SK-N-SH treated with all-trans-retinoic acid at 6 μM for 48 hours (cell line): ENCODE results near the gene KRTAP10-4.

Source experiments
- ATAC-seq: fragments of 200-7000 bp; cut with Tn5 transposase; 3 replicates; pipeline ENCODE4 v1.9.1; 2020; ENCODE audit warnings: mild to moderate bottlenecking, moderate library complexity
- ARNTL ChIP-seq: fragments of 450-650 bp; formaldehyde crosslinking; IDR thresholded peaks from 2 replicates; pipeline ENCODE4 v1.5.0; 2020; ENCODE audit warnings: low read depth, mild to moderate bottlenecking, moderate library complexity, borderline replicate concordance
- ESRRG ChIP-seq: fragments of 250-450 bp; sonication (Bioruptor Pico); IDR thresholded peaks from 2 replicates; pipeline ENCODE4 v1.6.1; 2021; ENCODE audit warnings: mild to moderate bottlenecking
- OSR1 ChIP-seq: fragments of 250-450 bp; sonication (Bioruptor Pico); IDR thresholded peaks from 2 replicates; pipeline ENCODE4 v1.8.0; 2022; ENCODE audit warnings: moderate library complexity, mild to moderate bottlenecking, inconsistent platforms
- PPARA ChIP-seq: fragments of 250-450 bp; sonication (Bioruptor Pico); IDR thresholded peaks from 2 replicates; pipeline ENCODE4 v1.5.0; 2020; ENCODE audit warnings: mild to moderate bottlenecking, borderline replicate concordance
- RARB ChIP-seq: fragments of 250-450 bp; sonication (Bioruptor Pico); IDR thresholded peaks from 2 replicates; pipeline ENCODE4 v1.8.0; 2021; ENCODE audit warnings: mild to moderate bottlenecking, moderate library complexity
- SNAI2 ChIP-seq: fragments of 250-450 bp; sonication (Bioruptor Pico); IDR thresholded peaks from 2 replicates; pipeline ENCODE4 v1.5.0; 2020; ENCODE audit warnings: mild to moderate bottlenecking, moderate library complexity
- TCF4 ChIP-seq: fragments of 250-450 bp; sonication (Bioruptor Pico); IDR thresholded peaks from 2 replicates; pipeline ENCODE4 v1.8.0; 2021; ENCODE audit warnings: mild to moderate bottlenecking, moderate library complexity, borderline replicate concordance
- ZC3H10 ChIP-seq: fragments of 250-450 bp; sonication (Bioruptor Pico); IDR thresholded peaks from 2 replicates; pipeline ENCODE4 v1.5.1; 2021; ENCODE audit warnings: mild to moderate bottlenecking, moderate library complexity
- ZNF70 ChIP-seq: fragments of 450-650 bp; formaldehyde crosslinking; IDR thresholded peaks from 2 replicates; pipeline ENCODE4 v1.5.0; 2020; ENCODE audit warnings: mild to moderate bottlenecking, moderate library complexity
- ZNF8 ChIP-seq: fragments of 450-650 bp; formaldehyde crosslinking; IDR thresholded peaks from 2 replicates; pipeline ENCODE4 v1.5.0; 2020; ENCODE audit warnings: mild to moderate bottlenecking, moderate library complexity
- TF ChIP-seq, protein P1 (sequence below): fragments of 250-450 bp; sonication (Bioruptor Pico); IDR thresholded peaks from 2 replicates; pipeline ENCODE4 v1.5.0; 2020; ENCODE audit warnings: mild to moderate bottlenecking, moderate library complexity
- TF ChIP-seq, protein P2 (sequence below): fragments of 250-450 bp; sonication (Bioruptor Pico); IDR thresholded peaks from 2 replicates; pipeline ENCODE4 v1.8.0; 2021; ENCODE audit warnings: low read depth, mild to moderate bottlenecking, moderate library complexity, borderline replicate concordance
- TF ChIP-seq, protein P3 (sequence below): fragments of 250-450 bp; sonication (Bioruptor Pico); IDR thresholded peaks from 2 replicates; pipeline ENCODE4 v1.5.1; 2020; ENCODE audit warnings: low read depth, mild to moderate bottlenecking, moderate library complexity
- TF ChIP-seq, protein P4 (sequence below): fragments of 250-450 bp; sonication (Bioruptor Pico); IDR thresholded peaks from 2 replicates; pipeline ENCODE4 v1.5.1; 2021; ENCODE audit warnings: mild to moderate bottlenecking, moderate library complexity
- TF ChIP-seq, protein P5 (sequence below): fragments of 250-450 bp; sonication (Bioruptor Pico); IDR thresholded peaks from 2 replicates; pipeline ENCODE4 v1.8.0; 2020; ENCODE audit warnings: mild to moderate bottlenecking, moderate library complexity, borderline replicate concordance

KRTAP10-4 gene

DNA sequence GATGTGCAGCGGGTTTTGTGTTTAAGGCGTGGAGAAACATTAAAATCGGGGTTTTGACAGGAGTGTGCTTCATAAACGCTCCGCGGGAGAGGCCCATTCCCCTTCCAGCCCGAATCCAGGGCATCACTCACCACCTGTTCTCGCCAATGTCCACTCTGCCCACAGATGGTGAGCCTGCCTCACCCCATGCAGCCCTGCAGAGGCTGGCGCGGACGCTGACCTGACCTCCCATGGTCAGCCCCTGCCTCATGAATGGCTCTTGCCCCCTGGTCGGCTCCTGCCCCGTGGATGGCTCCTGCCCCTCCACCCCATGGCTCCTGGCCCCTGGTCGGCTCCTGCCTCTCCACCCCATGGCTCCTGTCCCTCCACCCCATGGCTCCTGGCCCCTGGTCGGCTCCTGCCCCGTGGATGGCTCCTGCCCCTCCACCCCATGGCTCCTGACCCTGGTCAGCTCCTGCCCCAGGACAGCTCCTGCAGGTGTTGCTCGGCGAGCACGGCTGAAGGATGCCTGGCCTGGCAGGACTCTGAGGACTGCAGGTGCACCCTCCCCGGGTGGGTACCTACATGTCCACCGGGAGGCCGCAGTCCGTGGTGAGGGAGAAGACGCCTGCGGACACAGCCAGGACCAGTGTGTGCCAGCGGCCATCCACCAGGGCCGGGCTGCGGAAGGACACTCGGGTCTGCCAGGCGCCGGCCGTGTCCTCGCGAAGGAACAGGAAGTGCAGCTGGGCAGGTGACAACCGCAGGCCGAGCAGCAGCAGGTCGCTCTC, 40.2 kb upstream of the KRTAP10-4 start (continued):
- no peak for TF ChIP-seq ARNTL (CRISPR knock-in tag)

DNA sequence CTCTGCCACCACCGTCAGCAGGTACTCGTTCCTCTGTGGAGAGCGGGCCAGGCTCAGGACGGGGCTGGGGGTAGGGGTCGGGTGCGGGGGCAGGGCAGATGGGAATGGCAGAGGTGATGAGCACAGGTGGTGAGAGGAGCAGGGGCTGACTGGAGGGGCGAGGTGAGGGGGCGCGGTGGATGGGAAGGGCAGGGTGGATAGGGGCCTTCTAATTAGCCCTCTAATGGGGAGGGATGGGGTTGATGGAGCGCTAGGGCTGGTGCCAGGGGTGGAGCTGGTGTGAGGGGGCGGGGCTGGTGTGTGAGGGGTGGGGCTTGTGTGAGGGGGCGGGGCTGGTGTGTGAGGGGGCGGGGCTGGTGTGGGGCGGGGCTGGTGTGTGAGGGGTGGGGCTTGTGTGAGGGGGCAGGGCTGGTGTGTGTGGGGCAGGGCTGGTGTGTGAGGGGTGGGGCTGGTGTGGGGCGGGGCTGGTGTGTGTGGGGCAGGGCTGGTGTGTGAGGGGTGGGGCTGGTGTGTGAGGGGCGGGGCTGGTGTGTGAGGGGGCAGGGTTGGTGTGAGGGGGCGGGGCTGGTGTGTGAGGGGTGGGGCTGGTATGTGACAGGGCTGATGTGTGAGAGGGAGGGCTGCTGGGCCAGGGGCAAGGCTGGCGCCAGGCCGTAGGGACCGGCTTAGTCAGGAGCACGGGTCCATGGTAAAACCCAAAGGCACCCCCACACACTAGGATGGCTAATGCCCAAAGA, 39.5 kb upstream of the KRTAP10-4 start:
- no peak for ATAC-seq
- TF ChIP-seq SNAI2 (no peak), ZC3H10 (CRISPR knock-in tag) (no peak)

DNA sequence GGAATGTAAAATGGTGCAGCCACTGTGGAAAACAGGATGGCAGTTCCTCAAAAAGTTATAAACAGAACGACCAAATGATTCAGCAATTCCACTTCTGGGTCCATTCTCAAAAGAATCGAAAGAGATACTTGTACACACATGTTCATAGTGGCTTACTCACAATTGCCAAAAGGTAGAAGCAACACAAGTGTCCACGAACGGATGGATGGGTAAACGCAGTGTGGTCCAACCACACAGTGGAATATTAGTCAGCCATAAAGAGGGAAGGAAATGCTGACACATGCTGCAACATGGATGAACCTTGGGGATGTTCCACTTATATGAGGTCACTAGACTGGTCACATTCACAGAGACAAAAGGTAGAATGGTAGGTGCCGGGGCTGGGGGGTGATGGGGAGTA, 38.8 kb upstream of the KRTAP10-4 start:
- no peak for ATAC-seq
- TF ChIP-seq PPARA (CRISPR knock-in tag) (no peak), ZNF70 (CRISPR knock-in tag) (no peak), ZNF8 (CRISPR knock-in tag) (no peak), OSR1 (no peak), ESRRG (CRISPR knock-in tag) (no peak), TCF4 (CRISPR knock-in tag) (no peak), RARB (CRISPR knock-in tag) (no peak)
- TF ChIP-seq, protein P1, sequence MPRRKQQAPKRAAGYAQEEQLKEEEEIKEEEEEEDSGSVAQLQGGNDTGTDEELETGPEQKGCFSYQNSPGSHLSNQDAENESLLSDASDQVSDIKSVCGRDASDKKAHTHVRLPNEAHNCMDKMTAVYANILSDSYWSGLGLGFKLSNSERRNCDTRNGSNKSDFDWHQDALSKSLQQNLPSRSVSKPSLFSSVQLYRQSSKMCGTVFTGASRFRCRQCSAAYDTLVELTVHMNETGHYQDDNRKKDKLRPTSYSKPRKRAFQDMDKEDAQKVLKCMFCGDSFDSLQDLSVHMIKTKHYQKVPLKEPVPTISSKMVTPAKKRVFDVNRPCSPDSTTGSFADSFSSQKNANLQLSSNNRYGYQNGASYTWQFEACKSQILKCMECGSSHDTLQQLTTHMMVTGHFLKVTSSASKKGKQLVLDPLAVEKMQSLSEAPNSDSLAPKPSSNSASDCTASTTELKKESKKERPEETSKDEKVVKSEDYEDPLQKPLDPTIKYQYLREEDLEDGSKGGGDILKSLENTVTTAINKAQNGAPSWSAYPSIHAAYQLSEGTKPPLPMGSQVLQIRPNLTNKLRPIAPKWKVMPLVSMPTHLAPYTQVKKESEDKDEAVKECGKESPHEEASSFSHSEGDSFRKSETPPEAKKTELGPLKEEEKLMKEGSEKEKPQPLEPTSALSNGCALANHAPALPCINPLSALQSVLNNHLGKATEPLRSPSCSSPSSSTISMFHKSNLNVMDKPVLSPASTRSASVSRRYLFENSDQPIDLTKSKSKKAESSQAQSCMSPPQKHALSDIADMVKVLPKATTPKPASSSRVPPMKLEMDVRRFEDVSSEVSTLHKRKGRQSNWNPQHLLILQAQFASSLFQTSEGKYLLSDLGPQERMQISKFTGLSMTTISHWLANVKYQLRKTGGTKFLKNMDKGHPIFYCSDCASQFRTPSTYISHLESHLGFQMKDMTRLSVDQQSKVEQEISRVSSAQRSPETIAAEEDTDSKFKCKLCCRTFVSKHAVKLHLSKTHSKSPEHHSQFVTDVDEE (CRISPR knock-in tag): no peak
- TF ChIP-seq, protein P2, sequence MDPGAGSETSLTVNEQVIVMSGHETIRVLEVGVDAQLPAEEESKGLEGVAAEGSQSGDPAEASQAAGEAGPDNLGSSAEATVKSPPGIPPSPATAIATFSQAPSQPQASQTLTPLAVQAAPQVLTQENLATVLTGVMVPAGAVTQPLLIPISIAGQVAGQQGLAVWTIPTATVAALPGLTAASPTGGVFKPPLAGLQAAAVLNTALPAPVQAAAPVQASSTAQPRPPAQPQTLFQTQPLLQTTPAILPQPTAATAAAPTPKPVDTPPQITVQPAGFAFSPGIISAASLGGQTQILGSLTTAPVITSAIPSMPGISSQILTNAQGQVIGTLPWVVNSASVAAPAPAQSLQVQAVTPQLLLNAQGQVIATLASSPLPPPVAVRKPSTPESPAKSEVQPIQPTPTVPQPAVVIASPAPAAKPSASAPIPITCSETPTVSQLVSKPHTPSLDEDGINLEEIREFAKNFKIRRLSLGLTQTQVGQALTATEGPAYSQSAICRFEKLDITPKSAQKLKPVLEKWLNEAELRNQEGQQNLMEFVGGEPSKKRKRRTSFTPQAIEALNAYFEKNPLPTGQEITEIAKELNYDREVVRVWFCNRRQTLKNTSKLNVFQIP (CRISPR knock-in tag): no peak

DNA sequence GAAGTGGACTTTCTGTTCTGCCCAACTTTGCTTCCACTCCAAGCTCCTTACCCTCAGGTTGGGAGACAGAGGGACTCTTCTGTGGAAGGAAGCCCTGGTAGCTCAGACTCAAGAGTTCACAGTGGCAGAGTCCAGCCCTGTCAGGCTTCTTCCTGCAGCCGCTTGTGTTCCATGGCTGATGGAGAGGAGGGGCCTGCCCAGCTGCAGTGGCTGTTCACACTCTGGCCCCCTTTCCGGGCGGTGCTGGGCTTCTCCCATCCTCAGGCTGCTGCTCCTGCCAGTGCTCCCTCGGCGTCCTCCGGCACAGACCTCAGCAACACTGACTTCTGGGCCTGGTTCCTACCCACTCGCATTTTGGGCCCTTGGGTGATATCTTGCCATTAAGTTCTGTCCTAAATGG, 37.6 kb upstream of the KRTAP10-4 start:
- TF ChIP-seq, protein P3, sequence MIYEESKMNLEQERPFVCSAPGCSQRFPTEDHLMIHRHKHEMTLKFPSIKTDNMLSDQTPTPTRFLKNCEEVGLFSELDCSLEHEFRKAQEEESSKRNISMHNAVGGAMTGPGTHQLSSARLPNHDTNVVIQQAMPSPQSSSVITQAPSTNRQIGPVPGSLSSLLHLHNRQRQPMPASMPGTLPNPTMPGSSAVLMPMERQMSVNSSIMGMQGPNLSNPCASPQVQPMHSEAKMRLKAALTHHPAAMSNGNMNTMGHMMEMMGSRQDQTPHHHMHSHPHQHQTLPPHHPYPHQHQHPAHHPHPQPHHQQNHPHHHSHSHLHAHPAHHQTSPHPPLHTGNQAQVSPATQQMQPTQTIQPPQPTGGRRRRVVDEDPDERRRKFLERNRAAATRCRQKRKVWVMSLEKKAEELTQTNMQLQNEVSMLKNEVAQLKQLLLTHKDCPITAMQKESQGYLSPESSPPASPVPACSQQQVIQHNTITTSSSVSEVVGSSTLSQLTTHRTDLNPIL: no peak
- TF ChIP-seq ARNTL (CRISPR knock-in tag) (no peak), ZC3H10 (CRISPR knock-in tag) (no peak)
- TF ChIP-seq, protein P4, sequence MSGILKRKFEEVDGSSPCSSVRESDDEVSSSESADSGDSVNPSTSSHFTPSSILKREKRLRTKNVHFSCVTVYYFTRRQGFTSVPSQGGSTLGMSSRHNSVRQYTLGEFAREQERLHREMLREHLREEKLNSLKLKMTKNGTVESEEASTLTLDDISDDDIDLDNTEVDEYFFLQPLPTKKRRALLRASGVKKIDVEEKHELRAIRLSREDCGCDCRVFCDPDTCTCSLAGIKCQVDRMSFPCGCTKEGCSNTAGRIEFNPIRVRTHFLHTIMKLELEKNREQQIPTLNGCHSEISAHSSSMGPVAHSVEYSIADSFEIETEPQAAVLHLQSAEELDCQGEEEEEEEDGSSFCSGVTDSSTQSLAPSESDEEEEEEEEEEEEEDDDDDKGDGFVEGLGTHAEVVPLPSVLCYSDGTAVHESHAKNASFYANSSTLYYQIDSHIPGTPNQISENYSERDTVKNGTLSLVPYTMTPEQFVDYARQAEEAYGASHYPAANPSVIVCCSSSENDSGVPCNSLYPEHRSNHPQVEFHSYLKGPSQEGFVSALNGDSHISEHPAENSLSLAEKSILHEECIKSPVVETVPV: no peak
- TF ChIP-seq, protein P5, sequence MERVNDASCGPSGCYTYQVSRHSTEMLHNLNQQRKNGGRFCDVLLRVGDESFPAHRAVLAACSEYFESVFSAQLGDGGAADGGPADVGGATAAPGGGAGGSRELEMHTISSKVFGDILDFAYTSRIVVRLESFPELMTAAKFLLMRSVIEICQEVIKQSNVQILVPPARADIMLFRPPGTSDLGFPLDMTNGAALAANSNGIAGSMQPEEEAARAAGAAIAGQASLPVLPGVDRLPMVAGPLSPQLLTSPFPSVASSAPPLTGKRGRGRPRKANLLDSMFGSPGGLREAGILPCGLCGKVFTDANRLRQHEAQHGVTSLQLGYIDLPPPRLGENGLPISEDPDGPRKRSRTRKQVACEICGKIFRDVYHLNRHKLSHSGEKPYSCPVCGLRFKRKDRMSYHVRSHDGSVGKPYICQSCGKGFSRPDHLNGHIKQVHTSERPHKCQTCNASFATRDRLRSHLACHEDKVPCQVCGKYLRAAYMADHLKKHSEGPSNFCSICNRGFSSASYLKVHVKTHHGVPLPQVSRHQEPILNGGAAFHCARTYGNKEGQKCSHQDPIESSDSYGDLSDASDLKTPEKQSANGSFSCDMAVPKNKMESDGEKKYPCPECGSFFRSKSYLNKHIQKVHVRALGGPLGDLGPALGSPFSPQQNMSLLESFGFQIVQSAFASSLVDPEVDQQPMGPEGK (CRISPR knock-in tag): no peak
- ATAC-seq: no peak
